Body of pancreas (tissue), 4 donors: ENCODE results near the gene ATP2C2. TPM values are rescaled to one million over a fixed set of nuclear protein-coding genes. Genes with fewer than 3 reads are reported as not detected.
"Not testable (repeated sequence)": the region's sequence is repeated elsewhere in the genome, so short reads cannot be mapped to it uniquely, and the experiment has no call there.

Experiments used
- ATAC-seq: fragments of 150-250 bp; one replicate; pipeline ENCODE4 v1.9.1; 2016
- DNase-seq, 4 donors: peaks; one replicate each; pipeline ENCODE4 v3.0.0-alpha.2; 2019
- H3K27ac ChIP-seq, 4 donors: fragments of 200-600 bp; sonication (generic); 1 replicate in 3 of 4; 2 replicates in 1 of 4; pipeline versions ENCODE4 v1.5.1 to v1.6.1; 2016 to 2019; ENCODE audit warnings: mild to moderate bottlenecking in 1 of 4, mixed read lengths in 1 of 4, moderate library complexity in 1 of 4
- H3K27me3 ChIP-seq, 2 donors: fragments of 200-600 bp; sonication (generic); one replicate each; pipeline ENCODE4 v1.6.0; 2016; ENCODE audit warnings: mild to moderate bottlenecking in 1 of 2
- H3K36me3 ChIP-seq, 2 donors: fragments of 200-600 bp; sonication (generic); replicated peaks in 1 of 2; 2 replicates each; pipeline ENCODE4 v1.5.1; 2016; ENCODE audit warnings: low read depth in 2 of 2; ENCODE audit not compliant: insufficient read depth in 1 of 2
- H3K4me1 ChIP-seq: fragments of 200-600 bp; sonication (generic); one replicate; pipeline ENCODE4 v1.6.0; 2016
- H3K4me3 ChIP-seq, 2 donors: fragments of 200-600 bp; sonication (generic); 1 replicate in 1 of 2; 2 replicates in 1 of 2; pipeline ENCODE4 v1.5.1; 2016 to 2019
- H3K9me3 ChIP-seq, 3 donors: fragments of 200-600 bp; sonication (generic); 1 replicate in 2 of 3; 2 replicates in 1 of 3; pipeline ENCODE4 v1.5.1; 2016
- CTCF ChIP-seq, 7 experiments: fragments of 450-650 bp in 4 of 7; fragments of 200-600 bp in 3 of 7; sonication (generic) in 3 of 7; IDR thresholded peaks; one replicate each; pipeline ENCODE4 v1.5.1; 2016 to 2019; ENCODE audit warnings: antibody characterized with exemption in 7 of 7
- POLR2A ChIP-seq, 3 donors: fragments of 450-650 bp; IDR thresholded peaks; one replicate each; pipeline ENCODE4 v1.6.1; 2016; ENCODE audit warnings: antibody characterized with exemption in 3 of 3, mild to moderate bottlenecking in 2 of 3
- WGBS, 2 donors: methylation state at CpG; one replicate each; pipeline ENCODE4 v1.1.5; 2017; 5-methylcytosine and 5-hydroxymethylcytosine counted together
- intact Hi-C: fragments of 100-400 bp; cut with DNase I; formaldehyde crosslinking; loops from one replicate; pipeline ENCODE4 v1.15.1; 2023
- total RNA-seq, 2 donors: library from RNA; depleted of rRNA; stranded (reverse); fragments of >200 nt; gene quantifications; one replicate each; pipeline ENCODE4 v1.1.0, GENCODE V29; 2016

Gene ATP2C2
- total RNA-seq, 2 donors from 2014 or later: 2.1 to 18.1 TPM

DNA sequence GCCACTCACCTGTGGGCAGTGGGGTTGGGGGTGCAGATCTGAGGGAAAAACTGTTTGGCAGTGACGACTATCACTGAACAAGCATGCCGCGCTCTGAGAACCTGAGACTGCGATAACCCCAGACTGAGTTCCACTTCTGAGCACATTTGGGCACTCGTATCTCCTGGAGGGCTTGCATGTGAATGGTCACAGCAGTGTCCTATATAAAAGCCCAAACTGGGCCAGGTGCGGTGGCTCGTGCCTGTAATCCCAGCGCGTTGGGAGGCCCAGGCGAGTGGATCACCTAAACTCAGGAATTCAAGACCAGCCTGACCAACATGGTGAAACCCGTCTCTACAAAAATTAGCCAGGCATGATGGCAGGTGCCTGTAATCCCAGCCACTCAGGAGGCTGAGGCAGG is 18.7 kb downstream of the ATP2C2 start:
- no peak for DNase-seq

DNA sequence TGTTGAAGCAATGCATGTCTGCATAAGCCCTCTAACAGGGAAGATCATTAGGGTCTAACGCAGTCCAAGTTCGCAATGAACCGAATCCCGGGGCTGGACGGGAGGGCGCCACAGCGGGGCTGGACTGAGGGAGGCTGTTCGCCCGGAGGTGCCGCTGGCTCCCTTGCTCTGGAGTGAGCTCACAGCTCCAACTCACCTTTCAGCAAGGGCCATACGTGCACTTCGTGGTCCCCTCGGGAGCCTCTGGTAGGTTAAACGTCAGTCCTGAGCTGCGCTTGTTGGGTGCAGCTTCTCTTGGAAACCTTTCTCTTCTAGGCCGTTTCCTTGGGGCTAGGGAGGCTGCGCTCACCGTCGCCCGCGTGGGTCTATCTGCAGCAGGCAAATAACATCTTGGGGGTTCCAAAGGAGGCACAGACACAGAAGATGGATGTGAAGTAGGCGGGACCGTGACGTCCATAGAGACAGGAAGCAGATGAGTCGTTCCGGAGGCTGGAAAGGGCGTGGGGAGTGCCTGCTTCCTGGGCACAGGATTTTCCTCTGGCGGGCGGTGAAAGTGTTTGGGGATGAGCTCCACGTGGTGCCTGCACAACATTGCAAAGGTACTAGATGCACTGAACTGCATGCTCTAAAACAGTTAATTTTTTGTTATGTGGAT is 21.9 kb downstream of the ATP2C2 start:
- no peaks in the 10 kb centered on the region for H3K9me3 ChIP-seq
- no peak overlapping the region for H3K27ac ChIP-seq
- no peaks in the 10 kb centered on the region for H3K4me1 ChIP-seq
- 63 to 76% methylated on average over 20 to 30 of the region's 30 CpGs for WGBS, 2 donors
- TF ChIP-seq POLR2A (IDR thresholded peaks at IDR 0.05) (no peak), CTCF (IDR thresholded peaks at IDR 0.05) (no peak)
- ATAC-seq (no peak), DNase-seq (no peak)
- no peaks in the 10 kb centered on the region for H3K36me3 ChIP-seq
- intact Hi-C loops: no loop called here
- H3K27me3 ChIP-seq: no peaks in the 10 kb centered on the region
- H3K4me3 ChIP-seq: no peak overlapping the region

More for the DNA sequence above, 18.7 kb downstream of the ATP2C2 start:
- H3K4me1 ChIP-seq: no peaks in the 10 kb centered on the region
- H3K36me3 ChIP-seq: no peaks in the 10 kb centered on the region
- TF ChIP-seq POLR2A (IDR thresholded peaks at IDR 0.05): no peak
- no peak overlapping the region for H3K27ac ChIP-seq
- 75 to 82% methylated on average over 6 to 11 of the region's 11 CpGs for WGBS, 2 donors
- intact Hi-C loops: no loop called here
- no peak for ATAC-seq
- no peak overlapping the region for H3K4me3 ChIP-seq
- H3K27me3 ChIP-seq: no peaks in the 10 kb centered on the region
- no peaks in the 10 kb centered on the region for H3K9me3 ChIP-seq

GRCh38 chr16:84391151-84392030 is 23.1 kb downstream of the ATP2C2 start:
- H3K36me3 ChIP-seq: no peaks in the 10 kb centered on the region
- ATAC-seq: no peak
- no peak overlapping the region for H3K27ac ChIP-seq
- intact Hi-C loops: no loop called here
- no peaks in the 10 kb centered on the region for H3K9me3 ChIP-seq
- no peaks in the 10 kb centered on the region for H3K4me1 ChIP-seq
- no peak for DNase-seq
- 38 to 46% methylated on average over 19 to 20 of the region's 20 CpGs for WGBS, 2 donors
- no peak for TF ChIP-seq POLR2A (IDR thresholded peaks at IDR 0.05)
- TF ChIP-seq CTCF (IDR thresholded peaks at IDR 0.05): no peak
- H3K27me3 ChIP-seq: no peaks in the 10 kb centered on the region
- no peak overlapping the region for H3K4me3 ChIP-seq

GRCh38 chr16:84392031-84392360 is 23.7 kb downstream of the ATP2C2 start:
- Histone ChIP-seq H3K27ac (no peak overlapping the region), H3K36me3 (no peaks in the 10 kb centered on the region), H3K4me1 (no peaks in the 10 kb centered on the region), H3K27me3 (no peaks in the 10 kb centered on the region), H3K9me3 (no peaks in the 10 kb centered on the region), H3K4me3 (no peak overlapping the region)
- TF ChIP-seq POLR2A (IDR thresholded peaks at IDR 0.05) (no peak), CTCF (IDR thresholded peaks at IDR 0.05) (no peak)
- no peak for DNase-seq
- ATAC-seq: no peak
- intact Hi-C loops: no loop called here

GRCh38 chr16:84396082-84396481 is 27.7 kb downstream of the ATP2C2 start:
- DNase-seq, H3K27ac ChIP-seq, intact Hi-C loops, H3K27me3 ChIP-seq, H3K4me3 ChIP-seq, ATAC-seq, H3K4me1 ChIP-seq, H3K9me3 ChIP-seq, H3K36me3 ChIP-seq: not testable (repeated sequence)
- 59 to 67% methylated on average over 6 to 10 of the region's 10 CpGs for WGBS, 2 donors
